K562 (cell line): ENCODE results near the gene CRK. TPM values are rescaled to one million over a fixed set of nuclear protein-coding genes. Genes with fewer than 3 reads are reported as not detected.

ENCODE experiments used
- ATAC-seq: fragments of 200-7000 bp; cut with Tn5 transposase; 3 replicates; pipeline ENCODE4 v1.9.1; 2020; ENCODE audit warnings: moderate library complexity
- BruUV-seq: library from RNA; stranded (reverse); fragments of 400-500 nt; replicated peaks from 2 replicates; lab custom pipeline; 2021; lab: Mats Ljungman, UMichigan
- CTCF ChIA-PET: fragments of 300-600 bp; formaldehyde crosslinking; extraction: SDS; loops from one replicate; lab custom pipeline; 2021; ENCODE audit warnings: low intra/inter-chr PET ratio; lab: Yijun Ruan, JAX
- POLR2A ChIA-PET: fragments of 300-600, 350-650 bp; sonication (Branson Sonifier 250); formaldehyde crosslinking; extraction: SDS; loops from one replicate; lab custom pipeline; 2021; ENCODE audit warnings: antibody characterized with exemption, inconsistent platforms; lab: Yijun Ruan, JAX
- DNase-seq, 4 experiments: peaks; one replicate each; pipeline versions ENCODE4 v3.0.0 to v3.0.0-alpha.2; 2011 to 2018; ENCODE audit warnings: low spot score in 3 of 4, mixed read lengths in 3 of 4; ENCODE audit errors: extremely low read depth in 1 of 4
- FAIRE-seq: peaks from 2 replicates; lab custom pipeline; 2011; peaks lifted over from hg19 to GRCh38; lab: Jason Lieb, UNC
- H2AFZ ChIP-seq: 2 replicates; pipeline ENCODE4 v1.6.0; 2011; ENCODE audit warnings: low read depth, low read length, control low read depth, inconsistent platforms
- H3K27ac ChIP-seq: fragments of 200-600 bp; 3 replicates; pipeline ENCODE4 v1.8.0; 2011; ENCODE audit warnings: low read depth, mild to moderate bottlenecking, control low read depth, inconsistent platforms, low read length, moderate library complexity, mixed read lengths; ENCODE audit errors: extremely low read depth
- H3K27me3 ChIP-seq, 2 experiments: fragments of 300-600 bp in 1 of 2; 2 replicates in 1 of 2; 3 replicates in 1 of 2; pipeline versions ENCODE4 v1.6.0 to v1.8.0; 2011; ENCODE audit warnings: inconsistent platforms in 2 of 2, low read length in 2 of 2, mild to moderate bottlenecking in 1 of 2, mixed read lengths in 1 of 2, moderate library complexity in 1 of 2; ENCODE audit not compliant: control insufficient read depth in 2 of 2, insufficient read depth in 2 of 2
- H3K36me3 ChIP-seq: fragments of 300-600 bp; 3 replicates; pipeline ENCODE4 v1.8.0; 2011; ENCODE audit warnings: mild to moderate bottlenecking, low read length, inconsistent platforms; ENCODE audit not compliant: control insufficient read depth, insufficient read depth
- H3K4me1 ChIP-seq, 2 experiments: fragments of 200-600 bp in 1 of 2; replicated peaks in 1 of 2; 2 replicates in 1 of 2; 3 replicates in 1 of 2; pipeline versions ENCODE4 v1.5.1 to v1.8.0; 2011; ENCODE audit warnings: inconsistent platforms in 2 of 2, low read length in 2 of 2, mild to moderate bottlenecking in 1 of 2, mixed read lengths in 1 of 2, moderate library complexity in 1 of 2; ENCODE audit not compliant: control insufficient read depth in 2 of 2, insufficient read depth in 2 of 2
- H3K4me2 ChIP-seq: 2 replicates; pipeline ENCODE4 v1.6.1; 2011; ENCODE audit warnings: low read length, control low read depth, inconsistent platforms, mixed read lengths; ENCODE audit not compliant: insufficient read depth
- H3K4me3 ChIP-seq: fragments of 200-600 bp; sonication (generic), shearing (Covaris generic); 2 replicates; pipeline ENCODE4 v1.5.1; 2016; ENCODE audit warnings: control low read depth, inconsistent platforms
- H3K79me2 ChIP-seq: fragments of 200-600 bp; 3 replicates; pipeline ENCODE4 v1.8.0; 2011; ENCODE audit warnings: low read length, inconsistent platforms; ENCODE audit not compliant: control insufficient read depth, insufficient read depth
- H3K9ac ChIP-seq, 2 experiments: 2 replicates each; pipeline versions ENCODE4 v1.6.0 to v1.6.1; 2011; ENCODE audit warnings: low read depth in 2 of 2, low read length in 2 of 2, control low read depth in 1 of 2, inconsistent platforms in 1 of 2, mild to moderate bottlenecking in 1 of 2, mixed read lengths in 1 of 2; ENCODE audit not compliant: insufficient read depth in 1 of 2
- H3K9me1 ChIP-seq: one replicate; pipeline ENCODE4 v1.6.0; 2011; ENCODE audit warnings: inconsistent platforms, mild to moderate bottlenecking, low read length, moderate library complexity; ENCODE audit not compliant: control insufficient read depth, insufficient read depth
- H3K9me3 ChIP-seq: replicated peaks from 2 replicates; pipeline ENCODE4 v1.5.1; 2011; ENCODE audit warnings: low read depth, low read length, inconsistent platforms; ENCODE audit not compliant: control insufficient read depth, insufficient read depth
- H4K20me1 ChIP-seq: replicated peaks from 2 replicates; pipeline ENCODE4 v1.6.1; 2011; ENCODE audit warnings: low read length, inconsistent platforms, mixed read lengths; ENCODE audit not compliant: control insufficient read depth, insufficient read depth
- CUX1 ChIP-seq: fragments of 200-800 bp; sonication (Bioruptor generic); IDR thresholded peaks from 2 replicates; pipeline ENCODE4 v1.6.1; 2016; ENCODE audit warnings: missing genetic modification characterization, missing compliant biosample characterization
- GTF3C2 ChIP-seq: IDR thresholded peaks from 3 replicates; pipeline ENCODE4 v1.6.1; 2011; ENCODE audit warnings: borderline replicate concordance, mild to moderate bottlenecking, moderate library complexity; ENCODE audit not compliant: insufficient read length; ENCODE audit errors: extremely low read depth
- JUND ChIP-seq, 2 experiments: IDR thresholded peaks; 2 replicates in 1 of 2; 3 replicates in 1 of 2; pipeline ENCODE4 v1.6.1; 2011; ENCODE audit warnings: borderline replicate concordance in 2 of 2, low read depth in 2 of 2, low read length in 2 of 2, improper control_type of control experiment in 1 of 2, missing biosample characterization in 1 of 2, missing genetic modification characterization in 1 of 2, missing genetic modification reagents in 1 of 2
- NR2C2 ChIP-seq, 2 experiments: fragments of 200-800 bp in 1 of 2; sonication (Bioruptor generic) in 1 of 2; sonication (generic) in 1 of 2; formaldehyde crosslinking in 1 of 2; IDR thresholded peaks; 2 replicates each; pipeline versions ENCODE4 v1.6.1 to v1.8.0; 2016 to 2022; ENCODE audit warnings: mild to moderate bottlenecking in 1 of 2, missing compliant biosample characterization in 1 of 2, missing genetic modification characterization in 1 of 2, missing genetic modification reagents in 1 of 2
- PHF8 ChIP-seq: fragments of 200-600 bp; sonication (generic); IDR thresholded peaks from 2 replicates; pipeline ENCODE4 v1.6.1; 2012; ENCODE audit warnings: mixed run types, mild to moderate bottlenecking, inconsistent platforms, low read length, moderate library complexity, borderline replicate concordance
- RBM39 ChIP-seq: fragments of 200-400 bp; formaldehyde crosslinking; optimal IDR thresholded peaks from 2 replicates; pipeline ENCODE3; 2018; ENCODE audit warnings: low read depth, low read length
- UBTF ChIP-seq, 2 experiments: IDR thresholded peaks; 2 replicates each; pipeline ENCODE4 v1.6.1; 2012; ENCODE audit warnings: improper control_type of control experiment in 2 of 2, low read depth in 2 of 2, low read length in 2 of 2, borderline replicate concordance in 1 of 2
- ZNF124 ChIP-seq: sonication (generic); formaldehyde crosslinking; IDR thresholded peaks from 2 replicates; pipeline ENCODE4 v1.8.1; 2022; ENCODE audit warnings: missing genetic modification reagents
- WGBS: fragments of 100-300 bp; shearing (Covaris generic); methylation state at CpG from one replicate; pipeline ENCODE4 v1.1.6; 2016; ENCODE audit warnings: low coverage, mixed read lengths; ENCODE audit not compliant: insufficient coverage; ENCODE audit errors: missing lambda C conversion rate; 5-methylcytosine and 5-hydroxymethylcytosine counted together
- in situ Hi-C: fragments of 300-500 bp; cut with MboI; formaldehyde crosslinking; loops from 4 replicates; pipeline ENCODE4 v1.15.0; 2018; ENCODE audit warnings: inconsistent platforms, mixed read lengths
- intact Hi-C: fragments of 100-400 bp; cut with micrococcal nuclease; formaldehyde crosslinking; loops from 2 replicates; pipeline ENCODE4 v1.14.2; 2022
- polyA plus RNA-seq, 8 experiments: library from polyadenylated mRNA; depleted of rRNA in 4 of 8; stranded (reverse) in 5 of 8; unstranded in 3 of 8; fragments of >200 nt; fragmentation: Nextera tagmentation in 2 of 8; fragmentation: Illumina TruSeq in 1 of 8; extraction: Ambion mirVana in 2 of 8; extraction: Trizol in 1 of 8; gene quantifications; 2 replicates each; pipeline versions ENCODE4 v1.2.1 to v1.2.3, GENCODE V29; 2011 to 2014; ENCODE audit warnings: inconsistent platforms in 1 of 8, missing spikeins in 1 of 8
- total RNA-seq, 7 experiments: library from RNA; depleted of rRNA in 6 of 7; stranded (reverse); fragments of >200 nt in 6 of 7; fragmentation: Illumina TruSeq in 2 of 7; extraction: Trizol in 2 of 7; gene quantifications; 2 replicates each; pipeline versions ENCODE4 v1.2.1 to v1.2.3, GENCODE V29; 2011 to 2021; ENCODE audit warnings: low replicate concordance in 1 of 7

CRK gene
- total and polyA plus RNA-seq, 9 of the 15 experiments (the other 6 are each of a cell fraction or from before 2014, with no cell fraction given) = 13.1 to 40.2 (median 26.1) TPM

GRCh38 chr17:1414001-1414574 lies 41.9 kb downstream of the CRK start:
- ATAC-seq (no peak), FAIRE-seq (no peak), DNase-seq (no peak)
- Histone ChIP-seq H3K79me2 (no peaks in the 10 kb centered on the region), H3K9me3 (no peaks in the 10 kb centered on the region; the same call in 1 of the 2 replicates), H3K36me3 (no peaks in the 10 kb centered on the region), H3K4me2 (no peak overlapping the region), H4K20me1 (no peaks in the 10 kb centered on the region), H3K27me3 (no peaks in the 10 kb centered on the region), H2AFZ (no peak overlapping the region), H3K4me3 (no peak overlapping the region), H3K9me1 (no peaks in the 10 kb centered on the region), H3K9ac (no peak overlapping the region), H3K27ac (no peak overlapping the region), H3K4me1 (no peaks in the 10 kb centered on the region; a peak in 2 of 5 replicates)
- no TSS peak for BruUV-seq
- ChIA-PET POLR2A (interaction anchor here (0.8 kb wide), 1 partner anchor 16 kb away, joined by 4 read pairs; no protein-coding TSS in a partner anchor), CTCF (no interaction called here)
- intact Hi-C loops = no loop called here
- WGBS = 76% methylated on average over 6 of the region's 9 CpGs
- in situ Hi-C loops = no loop called here
- no peak for TF ChIP-seq NR2C2 (CRISPR knock-in tag; IDR thresholded peaks at IDR 0.05)
- TF ChIP-seq NR2C2 (tag; IDR thresholded peaks at IDR 0.05) = no peak
- no peak for TF ChIP-seq GTF3C2
- no peak for TF ChIP-seq JUND (IDR thresholded peaks at IDR 0.05; ENCODE audit: borderline replicate concordance, low read depth, low read length)
- TF ChIP-seq JUND (tag; IDR thresholded peaks at IDR 0.05; ENCODE audit: borderline replicate concordance, low read depth, low read length) = no peak
- no peak for TF ChIP-seq CUX1 (CRISPR knock-in tag)
- no peak for TF ChIP-seq PHF8
- TF ChIP-seq ZNF124 (CRISPR knock-in tag) = no peak
- no peak for TF ChIP-seq UBTF (IDR thresholded peaks at IDR 0.05; ENCODE audit: borderline replicate concordance in 1 of 2, low read depth in 2 of 2, low read length in 2 of 2)
- TF ChIP-seq RBM39 = no peak
